ENCODE data around the gene CIB2. TPM values are rescaled to one million over a fixed set of nuclear protein-coding genes. Genes with fewer than 3 reads are reported as not detected.

Gene CIB2
- total RNA-seq, 2 experiments from 2014 or later, result 0.82 to 1.7 TPM

DNA sequence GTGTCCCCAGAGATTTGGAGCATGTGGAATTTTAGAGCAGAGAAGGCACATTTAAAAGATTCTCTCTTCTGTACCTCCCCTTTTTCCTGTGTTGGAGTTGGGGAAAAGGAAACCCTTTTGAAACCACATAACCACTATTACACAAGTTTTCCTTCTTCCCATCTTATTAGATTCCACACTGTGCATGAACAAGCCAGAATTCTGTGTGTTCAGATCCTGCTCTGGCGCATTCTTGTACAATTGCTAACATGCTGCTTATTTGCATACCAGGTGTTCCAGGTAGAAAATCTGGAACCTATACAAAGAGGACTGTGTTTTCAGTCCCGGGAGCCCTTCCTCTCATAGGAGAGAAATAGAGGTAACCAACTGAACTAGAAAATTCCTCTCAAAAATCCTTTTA lies 2.6 kb upstream of the CIB2 start:
- TF ChIP-seq, protein P1, sequence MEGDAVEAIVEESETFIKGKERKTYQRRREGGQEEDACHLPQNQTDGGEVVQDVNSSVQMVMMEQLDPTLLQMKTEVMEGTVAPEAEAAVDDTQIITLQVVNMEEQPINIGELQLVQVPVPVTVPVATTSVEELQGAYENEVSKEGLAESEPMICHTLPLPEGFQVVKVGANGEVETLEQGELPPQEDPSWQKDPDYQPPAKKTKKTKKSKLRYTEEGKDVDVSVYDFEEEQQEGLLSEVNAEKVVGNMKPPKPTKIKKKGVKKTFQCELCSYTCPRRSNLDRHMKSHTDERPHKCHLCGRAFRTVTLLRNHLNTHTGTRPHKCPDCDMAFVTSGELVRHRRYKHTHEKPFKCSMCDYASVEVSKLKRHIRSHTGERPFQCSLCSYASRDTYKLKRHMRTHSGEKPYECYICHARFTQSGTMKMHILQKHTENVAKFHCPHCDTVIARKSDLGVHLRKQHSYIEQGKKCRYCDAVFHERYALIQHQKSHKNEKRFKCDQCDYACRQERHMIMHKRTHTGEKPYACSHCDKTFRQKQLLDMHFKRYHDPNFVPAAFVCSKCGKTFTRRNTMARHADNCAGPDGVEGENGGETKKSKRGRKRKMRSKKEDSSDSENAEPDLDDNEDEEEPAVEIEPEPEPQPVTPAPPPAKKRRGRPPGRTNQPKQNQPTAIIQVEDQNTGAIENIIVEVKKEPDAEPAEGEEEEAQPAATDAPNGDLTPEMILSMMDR (IDR thresholded peaks at IDR 0.05), result no peak
- CTCF ChIA-PET, result interaction anchor here (0.7 kb wide), 2 partner anchors 22 to 39 kb away, joined by 3 to 4 read pairs; no protein-coding TSS in a partner anchor
- Histone ChIP-seq H3K36me3 (ENCODE audit: insufficient read depth, low read length) (no peaks in the 10 kb centered on the region), H3K4me1 (ENCODE audit: insufficient read depth, low read length) (peaks cover 18% of the 10 kb centered on the region), H3K27me3 (ENCODE audit: control insufficient read depth in 1 of 2, insufficient read depth in 2 of 2, low read length in 2 of 2) (no peaks in the 10 kb centered on the region), H3K27ac (ENCODE audit: low read depth in 1 of 2, low read length in 2 of 2) (no peak overlapping the region), H3K9me3 (ENCODE audit: control insufficient read depth in 1 of 2, insufficient read depth in 1 of 2, low read length in 2 of 2) (no peaks in the 10 kb centered on the region), H3K4me3 (ENCODE audit: low read length) (no peak overlapping the region)
- ATAC-seq (ENCODE audit: poor library complexity) (no peak), DNase-seq (no peak)
- intact Hi-C loops (cut with DNase I, micrococcal nuclease), result loop anchor here in 1 of 2 experiments (5.0 kb wide), 1 partner anchor 108 kb away; no protein-coding TSS in a partner anchor
- Mint-ChIP-seq H3K4me1 (ENCODE audit: low read depth) (peaks cover 27% of the 10 kb centered on the region), H3K27me3 (no peaks in the 10 kb centered on the region), H3K27ac (no peak overlapping the region), H3K4me3 (peak overlapping the region; percentile 6), H3K9me3 (no peaks in the 10 kb centered on the region), H3K36me3 (ENCODE audit: low read depth) (no peaks in the 10 kb centered on the region)
- POLR2A ChIA-PET, result interaction anchor here (2.0 kb wide), 1 partner anchor 15 kb away, joined by 4 read pairs; the partner anchor contains the start of gene IDH3A

DNA sequence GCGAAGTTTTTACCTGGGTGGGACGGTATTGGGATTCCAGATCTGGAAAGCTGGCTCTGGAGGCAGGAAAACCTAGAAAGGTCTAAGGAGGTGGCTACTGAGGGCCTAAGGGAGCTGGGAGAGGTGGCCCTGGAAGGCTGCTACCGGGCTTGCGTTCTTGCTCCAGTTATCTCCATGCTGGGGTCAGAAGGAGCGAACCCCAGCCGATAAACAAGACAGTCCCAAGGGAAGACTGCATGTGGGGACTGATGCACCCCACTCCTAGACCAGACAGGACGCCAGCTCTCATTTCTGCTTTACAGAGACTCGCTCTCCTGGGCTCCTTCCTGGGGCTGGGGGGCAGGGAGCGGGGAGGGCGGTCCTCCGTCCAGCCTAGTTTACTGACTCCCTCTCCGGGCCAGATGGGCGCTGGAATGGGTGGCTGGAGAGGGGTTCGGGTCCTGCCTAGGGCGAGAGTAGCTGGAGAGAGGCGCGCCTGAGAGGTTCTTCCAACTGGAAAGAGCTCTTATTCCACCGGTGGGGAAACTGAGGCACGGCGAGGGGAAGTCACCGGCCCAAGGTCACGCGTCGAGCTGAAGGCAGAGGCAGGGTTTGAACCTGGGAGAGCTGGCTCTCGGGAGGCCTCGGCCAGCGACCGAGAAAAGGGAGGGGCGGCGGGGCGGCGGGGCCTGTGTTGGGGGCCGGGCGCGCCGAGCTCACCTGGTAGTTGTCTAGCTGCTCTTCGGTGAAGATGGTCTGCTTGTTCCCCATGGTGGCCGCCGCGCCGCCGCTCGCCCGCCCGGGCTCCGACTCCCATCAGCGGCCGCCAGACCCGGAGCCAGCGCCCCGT lies 565 bp downstream of the CIB2 start:
- H3K4me1 ChIP-seq (ENCODE audit: insufficient read depth, low read length), result peaks cover 18% of the 10 kb centered on the region
- TF ChIP-seq, protein P1 (IDR thresholded peaks at IDR 0.05), result no peak
- intact Hi-C loops (cut with DNase I, micrococcal nuclease), result loop anchor here (1.0 to 5.0 kb wide), 5 partner anchors 18 to 112 kb away; partner anchors contain the start of gene IDH3A (in 1 of the 2)
- H3K4me3 Mint-ChIP-seq, result peak overlapping the region; percentile 89
- peak overlapping the region; percentile 10 for H3K4me3 ChIP-seq (ENCODE audit: low read length)
- H3K36me3 Mint-ChIP-seq (ENCODE audit: low read depth), result no peaks in the 10 kb centered on the region
- H3K27ac ChIP-seq (ENCODE audit: low read depth in 1 of 2, low read length in 2 of 2), result peak overlapping the region in 1 of 2 donors; percentile 39
- H3K27ac Mint-ChIP-seq, result peak overlapping the region; percentile 73
- H3K4me1 Mint-ChIP-seq (ENCODE audit: low read depth), result peaks cover 27% of the 10 kb centered on the region
- POLR2A ChIA-PET, result interaction anchor here (0.8 to 2.7 kb wide), 5 partner anchors 18 to 307 kb away, joined by 4 to 27 read pairs (median 5); partner anchors contain the start of genes DNAJA4, IDH3A and IREB2
- no peaks in the 10 kb centered on the region for H3K9me3 ChIP-seq (ENCODE audit: control insufficient read depth in 1 of 2, insufficient read depth in 1 of 2, low read length in 2 of 2)
- H3K36me3 ChIP-seq (ENCODE audit: insufficient read depth, low read length), result no peaks in the 10 kb centered on the region
- DNase-seq, result peak in 5 of 14 experiments; percentile 20 to 45 (median 27)
- CTCF ChIA-PET, result interaction anchor here (0.7 to 2.1 kb wide), 13 partner anchors 13 to 220 kb away, joined by 3 to 9 read pairs (median 3); partner anchors contain the start of gene IDH3A
- H3K27me3 ChIP-seq (ENCODE audit: control insufficient read depth in 1 of 2, insufficient read depth in 2 of 2, low read length in 2 of 2), result no peaks in the 10 kb centered on the region
- no peaks in the 10 kb centered on the region for H3K9me3 Mint-ChIP-seq
- ATAC-seq (ENCODE audit: poor library complexity), result peak; percentile 38
- H3K27me3 Mint-ChIP-seq, result no peaks in the 10 kb centered on the region

DNA sequence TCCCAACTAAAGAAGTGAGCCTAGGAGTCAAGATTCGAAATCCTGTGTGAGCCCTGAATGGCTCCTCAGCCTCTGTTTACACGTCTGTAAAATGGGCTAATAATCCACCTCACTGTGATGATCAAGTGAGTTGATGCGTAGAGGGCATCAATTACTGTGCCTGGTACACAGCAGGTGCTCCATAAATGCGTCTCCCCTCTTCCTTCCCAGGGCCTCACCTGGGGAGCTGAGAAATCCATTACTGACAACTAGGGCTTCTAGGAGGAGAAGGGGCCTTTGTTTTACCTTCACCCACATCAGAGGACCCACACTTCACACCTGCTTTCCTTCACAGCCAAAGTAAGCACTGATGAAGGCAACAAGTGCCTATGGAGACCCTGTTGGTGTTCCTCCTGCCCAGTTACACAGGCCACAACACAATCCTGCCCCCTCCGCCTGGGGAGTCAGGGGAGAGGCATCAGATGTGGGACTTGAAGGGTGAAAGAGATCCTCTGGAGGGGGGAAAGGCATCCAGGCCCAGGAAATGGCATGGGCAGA lies 1.4 kb downstream of the CIB2 start:
- H3K9me3 ChIP-seq (ENCODE audit: control insufficient read depth in 1 of 2, insufficient read depth in 1 of 2, low read length in 2 of 2), result no peaks in the 10 kb centered on the region
- no peaks in the 10 kb centered on the region for H3K9me3 Mint-ChIP-seq
- CTCF ChIA-PET, result interaction anchor here (1.2 to 2.1 kb wide), 2 partner anchors 18 to 110 kb away, joined by 3 to 7 read pairs; no protein-coding TSS in a partner anchor
- peak overlapping the region; percentile 89 for H3K4me3 Mint-ChIP-seq
- H3K36me3 Mint-ChIP-seq (ENCODE audit: low read depth), result no peaks in the 10 kb centered on the region
- peaks cover 18% of the 10 kb centered on the region for H3K4me1 ChIP-seq (ENCODE audit: insufficient read depth, low read length)
- POLR2A ChIA-PET, result interaction anchor here (1.0 to 2.7 kb wide), 4 partner anchors 19 to 308 kb away, joined by 3 to 27 read pairs (median 10); partner anchors contain the start of genes DNAJA4, IDH3A and IREB2
- intact Hi-C loops (cut with DNase I, micrococcal nuclease), result loop anchor here (2.0 to 5.0 kb wide), 2 partner anchors 17 to 112 kb away; no protein-coding TSS in a partner anchor
- peak overlapping the region in 1 of 2 donors; percentile 39 for H3K27ac ChIP-seq (ENCODE audit: low read depth in 1 of 2, low read length in 2 of 2)
- no peaks in the 10 kb centered on the region for H3K27me3 Mint-ChIP-seq
- H3K27ac Mint-ChIP-seq, result peak overlapping the region; percentile 73
- TF ChIP-seq, protein P1 (IDR thresholded peaks at IDR 0.05), result no peak
- no peak for ATAC-seq (ENCODE audit: poor library complexity)
- H3K4me1 Mint-ChIP-seq (ENCODE audit: low read depth), result peaks cover 27% of the 10 kb centered on the region
- peak in 2 of 14 experiments; percentile 38 to 44 for DNase-seq
- no peaks in the 10 kb centered on the region for H3K27me3 ChIP-seq (ENCODE audit: control insufficient read depth in 1 of 2, insufficient read depth in 2 of 2, low read length in 2 of 2)
- H3K4me3 ChIP-seq (ENCODE audit: low read length), result no peak overlapping the region
- H3K36me3 ChIP-seq (ENCODE audit: insufficient read depth, low read length), result no peaks in the 10 kb centered on the region
